ENCODE data around the gene FOXQ1. TPM values are rescaled to one million over a fixed set of nuclear protein-coding genes. Genes with fewer than 3 reads are reported as not detected.

FOXQ1 gene
- total RNA-seq, 2 experiments from 2014 or later, result not detected

DNA sequence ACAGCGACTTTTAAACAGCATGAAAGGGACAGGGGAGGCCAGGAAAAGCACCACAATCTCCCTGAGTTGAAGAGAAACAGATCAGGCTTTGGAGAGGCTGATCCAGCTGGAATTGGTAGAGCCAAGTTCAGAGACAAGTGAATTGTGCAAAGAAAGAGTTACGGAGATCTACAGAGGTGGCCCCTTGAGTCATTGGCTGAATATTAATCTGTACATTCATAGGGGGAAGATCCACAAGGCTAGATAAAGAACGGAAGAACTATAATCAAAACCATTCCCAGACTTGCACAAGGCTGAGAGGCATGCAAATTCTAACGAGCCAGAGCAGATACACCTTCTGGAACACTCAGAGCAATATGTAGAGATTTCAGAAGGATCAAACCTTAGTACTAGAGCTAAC is 14.2 kb upstream of the FOXQ1 start:
- Mint-ChIP-seq H3K36me3 (no peaks in the 10 kb centered on the region), H3K4me3 (no peak overlapping the region), H3K4me1 (ENCODE audit: low read depth) (no peaks in the 10 kb centered on the region), H3K27ac (no peak overlapping the region), H3K9me3 (peaks cover 15% of the 10 kb centered on the region), H3K27me3 (peaks cover 21% of the 10 kb centered on the region)
- ChIA-PET POLR2A (no interaction called here), CTCF (no interaction called here)
- intact Hi-C loops (cut with micrococcal nuclease), result no loop called here
- DNase-seq, result no peak

DNA sequence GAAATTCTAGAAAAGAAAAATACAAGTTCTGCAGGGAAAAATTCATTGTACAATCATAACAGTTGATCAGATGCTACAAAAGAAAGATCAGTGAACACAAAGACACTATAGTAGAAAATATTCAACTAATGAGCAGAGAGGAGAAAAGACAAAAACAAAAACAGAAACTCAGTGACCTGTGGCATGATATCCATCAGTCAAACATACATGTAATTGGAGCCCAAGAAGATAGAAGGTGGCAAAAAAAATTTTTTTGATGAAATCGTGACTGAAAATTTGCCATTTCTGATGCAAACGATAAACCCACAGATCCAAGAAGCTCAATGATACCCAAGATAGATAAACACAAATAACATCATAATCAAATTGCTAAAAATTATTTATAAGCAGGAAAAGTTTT is 13.1 kb upstream of the FOXQ1 start:
- ChIA-PET POLR2A (no interaction called here), CTCF (no interaction called here)
- Mint-ChIP-seq H3K9me3 (peaks cover 15% of the 10 kb centered on the region), H3K4me1 (ENCODE audit: low read depth) (no peaks in the 10 kb centered on the region), H3K27ac (no peak overlapping the region), H3K27me3 (peaks cover 19% of the 10 kb centered on the region), H3K4me3 (no peak overlapping the region), H3K36me3 (no peaks in the 10 kb centered on the region)
- DNase-seq, result no peak
- intact Hi-C loops (cut with micrococcal nuclease), result no loop called here

DNA sequence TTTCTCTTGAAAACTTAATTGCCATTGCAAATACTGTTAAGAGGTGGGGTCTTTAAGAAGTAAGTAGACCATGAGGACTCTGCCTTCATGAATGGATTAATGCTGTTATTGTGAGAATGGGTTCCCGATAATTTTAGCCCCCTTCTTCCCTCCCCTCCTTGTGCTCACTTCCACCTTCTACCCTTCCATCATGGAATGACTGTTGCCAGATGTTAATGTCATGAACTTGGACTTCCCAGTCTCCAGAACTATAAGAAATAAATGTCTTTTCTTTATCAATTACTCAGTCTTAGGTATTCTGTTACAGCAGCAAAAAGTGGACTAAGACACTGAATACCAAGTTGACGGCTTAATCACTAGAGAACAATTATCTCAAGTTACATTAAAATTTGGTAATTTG is 5.8 kb upstream of the FOXQ1 start:
- intact Hi-C loops (cut with micrococcal nuclease), result no loop called here
- CTCF ChIA-PET, result no interaction called here
- POLR2A ChIA-PET, result no interaction called here
- H3K4me3 Mint-ChIP-seq, result no peak overlapping the region
- H3K27me3 Mint-ChIP-seq, result peaks cover 36% of the 10 kb centered on the region
- no peak overlapping the region for H3K27ac Mint-ChIP-seq
- DNase-seq, result no peak
- H3K9me3 Mint-ChIP-seq, result peaks cover 15% of the 10 kb centered on the region
- H3K36me3 Mint-ChIP-seq, result no peaks in the 10 kb centered on the region
- peaks cover 4% of the 10 kb centered on the region for H3K4me1 Mint-ChIP-seq (ENCODE audit: low read depth)

DNA sequence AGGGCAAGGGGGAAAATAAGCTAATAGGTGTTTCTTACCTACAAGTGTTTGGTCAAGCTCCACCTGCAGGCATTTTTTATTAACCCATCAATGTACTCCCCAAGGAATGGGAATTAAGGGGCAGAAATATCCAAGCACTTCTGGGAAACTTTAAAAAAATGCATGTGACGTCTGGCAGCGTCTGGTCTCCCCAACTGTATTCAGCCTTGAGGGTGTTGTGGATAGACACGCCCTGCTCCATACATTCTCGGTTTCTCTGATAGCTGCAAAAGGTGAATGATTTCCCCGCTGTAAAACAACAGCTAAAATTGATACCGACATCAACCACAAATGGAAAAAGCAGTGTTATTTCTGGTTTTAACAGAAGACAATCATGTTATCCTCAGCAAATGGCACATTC is 2.5 kb upstream of the FOXQ1 start:
- Mint-ChIP-seq H3K4me1 (ENCODE audit: low read depth) (peaks cover 19% of the 10 kb centered on the region), H3K27ac (no peak overlapping the region), H3K36me3 (peaks cover 2% of the 10 kb centered on the region), H3K4me3 (no peak overlapping the region), H3K9me3 (peaks cover 3% of the 10 kb centered on the region), H3K27me3 (peaks cover 46% of the 10 kb centered on the region)
- intact Hi-C loops (cut with micrococcal nuclease), result no loop called here
- POLR2A ChIA-PET, result no interaction called here
- CTCF ChIA-PET, result interaction anchor here (1.1 to 1.2 kb wide), 2 partner anchors 72 to 88 kb away, joined by 3 to 5 read pairs; no protein-coding TSS in a partner anchor
- DNase-seq, result no peak

DNA sequence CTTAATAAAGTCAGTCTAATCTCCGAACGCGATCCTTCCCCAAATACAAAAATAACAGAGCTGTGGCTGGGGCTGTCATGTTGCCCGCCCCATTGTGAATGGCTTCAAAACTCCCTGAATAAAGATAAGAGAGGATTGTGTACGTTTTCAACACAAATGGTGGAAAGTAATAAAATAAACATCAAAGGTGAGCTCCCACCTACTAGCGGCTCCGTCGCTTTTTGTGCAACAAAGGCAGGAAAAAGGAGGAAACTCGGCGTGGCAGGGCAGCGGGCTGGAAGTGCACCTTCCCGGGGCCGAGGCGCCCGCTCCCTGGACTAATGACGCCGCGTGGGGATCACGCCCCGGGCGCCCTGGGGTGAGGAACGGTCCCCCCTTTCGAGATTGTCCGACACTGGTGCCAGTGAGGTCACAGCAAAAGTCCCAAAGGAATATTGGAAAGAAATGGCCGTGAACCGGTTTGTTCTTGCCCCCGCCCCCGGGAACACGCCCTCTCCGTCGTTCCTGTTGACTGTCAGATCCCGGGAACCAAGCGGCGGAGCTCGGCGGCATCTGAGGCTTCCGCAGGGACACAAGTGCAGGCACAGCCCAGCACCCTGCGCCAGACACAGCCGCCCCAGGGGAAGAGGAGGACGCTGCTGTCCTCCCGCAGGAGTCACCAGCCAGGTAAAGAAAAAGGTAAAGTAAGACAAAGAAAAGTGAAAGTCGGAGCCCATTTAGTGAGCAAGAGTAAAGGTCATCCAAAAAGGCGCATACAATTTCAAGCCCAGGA is 1.1 kb upstream of the FOXQ1 start:
- POLR2A ChIA-PET, result no interaction called here
- intact Hi-C loops (cut with micrococcal nuclease), result loop anchor here (2.0 to 5.0 kb wide), 2 partner anchors 70 to 296 kb away; partner anchors contain the start of gene FOXC1
- H3K4me3 Mint-ChIP-seq, result peak overlapping the region; percentile 49
- H3K4me1 Mint-ChIP-seq (ENCODE audit: low read depth), result peaks cover 26% of the 10 kb centered on the region
- peaks cover 3% of the 10 kb centered on the region for H3K9me3 Mint-ChIP-seq
- peaks cover 59% of the 10 kb centered on the region for H3K27me3 Mint-ChIP-seq
- no peak for DNase-seq
- CTCF ChIA-PET, result no interaction called here
- no peak overlapping the region for H3K27ac Mint-ChIP-seq
- peaks cover 2% of the 10 kb centered on the region for H3K36me3 Mint-ChIP-seq

DNA sequence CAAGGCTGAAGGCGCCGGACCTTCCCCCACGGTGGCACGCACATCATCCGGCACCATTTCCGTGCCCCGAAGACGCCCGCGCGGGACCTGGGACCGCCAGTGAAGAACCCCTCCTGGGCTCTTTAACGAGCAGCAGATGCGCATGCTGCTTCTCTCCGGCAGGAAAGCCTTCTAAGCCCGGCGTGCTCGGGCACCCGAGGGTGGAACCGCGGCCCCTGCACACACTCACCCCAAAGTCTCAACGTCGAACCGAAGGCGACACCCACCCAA is 240 bp downstream of the FOXQ1 start:
- Mint-ChIP-seq H3K4me1 (ENCODE audit: low read depth) (peaks cover 30% of the 10 kb centered on the region), H3K9me3 (no peaks in the 10 kb centered on the region), H3K27me3 (peaks cover 60% of the 10 kb centered on the region), H3K27ac (no peak overlapping the region), H3K36me3 (peaks cover 2% of the 10 kb centered on the region), H3K4me3 (peak overlapping the region; percentile 49)
- ChIA-PET POLR2A (no interaction called here), CTCF (no interaction called here)
- DNase-seq, result no peak
- intact Hi-C loops (cut with micrococcal nuclease), result loop anchor here (5.0 kb wide), 1 partner anchor 295 kb away; the partner anchor contains the start of gene FOXC1

DNA sequence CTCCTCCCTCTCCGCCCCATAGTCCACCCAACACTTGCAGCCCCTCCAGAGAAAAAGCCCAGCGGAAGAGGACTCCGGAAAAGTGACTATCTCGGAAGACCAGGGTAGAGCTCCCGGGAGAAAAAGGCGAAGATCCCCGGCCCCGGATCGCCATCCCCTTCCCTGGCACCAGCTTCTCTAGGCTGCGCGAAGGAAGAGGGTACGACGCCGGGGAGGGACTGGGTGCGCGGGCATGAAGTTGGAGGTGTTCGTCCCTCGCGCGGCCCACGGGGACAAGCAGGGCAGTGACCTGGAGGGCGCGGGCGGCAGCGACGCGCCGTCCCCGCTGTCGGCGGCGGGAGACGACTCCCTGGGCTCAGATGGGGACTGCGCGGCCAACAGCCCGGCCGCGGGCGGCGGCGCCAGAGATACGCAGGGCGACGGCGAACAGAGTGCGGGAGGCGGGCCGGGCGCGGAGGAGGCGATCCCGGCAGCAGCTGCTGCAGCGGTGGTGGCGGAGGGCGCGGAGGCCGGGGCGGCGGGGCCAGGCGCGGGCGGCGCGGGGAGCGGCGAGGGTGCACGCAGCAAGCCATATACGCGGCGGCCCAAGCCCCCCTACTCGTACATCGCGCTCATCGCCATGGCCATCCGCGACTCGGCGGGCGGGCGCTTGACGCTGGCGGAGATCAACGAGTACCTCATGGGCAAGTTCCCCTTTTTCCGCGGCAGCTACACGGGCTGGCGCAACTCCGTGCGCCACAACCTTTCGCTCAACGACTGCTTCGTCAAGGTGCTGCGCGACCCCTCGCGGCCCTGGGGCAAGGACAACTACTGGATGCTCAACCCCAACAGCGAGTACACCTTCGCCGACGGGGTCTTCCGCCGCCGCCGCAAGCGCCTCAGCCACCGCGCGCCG is 822 bp downstream of the FOXQ1 start:
- ChIA-PET CTCF (no interaction called here), POLR2A (no interaction called here)
- peak; percentile 13 for DNase-seq
- peak overlapping the region; percentile 49 for H3K4me3 Mint-ChIP-seq
- intact Hi-C loops (cut with micrococcal nuclease), result loop anchor here (5.0 kb wide), 1 partner anchor 295 kb away; the partner anchor contains the start of gene FOXC1
- H3K9me3 Mint-ChIP-seq, result no peaks in the 10 kb centered on the region
- peaks cover 2% of the 10 kb centered on the region for H3K36me3 Mint-ChIP-seq
- H3K4me1 Mint-ChIP-seq (ENCODE audit: low read depth), result peaks cover 30% of the 10 kb centered on the region
- peaks cover 61% of the 10 kb centered on the region for H3K27me3 Mint-ChIP-seq
- H3K27ac Mint-ChIP-seq, result no peak overlapping the region

DNA sequence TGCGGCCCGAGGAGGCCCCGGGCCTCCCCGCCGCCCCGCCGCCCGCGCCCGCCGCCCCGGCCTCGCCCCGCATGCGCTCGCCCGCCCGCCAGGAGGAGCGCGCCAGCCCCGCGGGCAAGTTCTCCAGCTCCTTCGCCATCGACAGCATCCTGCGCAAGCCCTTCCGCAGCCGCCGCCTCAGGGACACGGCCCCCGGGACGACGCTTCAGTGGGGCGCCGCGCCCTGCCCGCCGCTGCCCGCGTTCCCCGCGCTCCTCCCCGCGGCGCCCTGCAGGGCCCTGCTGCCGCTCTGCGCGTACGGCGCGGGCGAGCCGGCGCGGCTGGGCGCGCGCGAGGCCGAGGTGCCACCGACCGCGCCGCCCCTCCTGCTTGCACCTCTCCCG is 1.5 kb downstream of the FOXQ1 start:
- no peak for DNase-seq
- H3K27ac Mint-ChIP-seq, result no peak overlapping the region
- intact Hi-C loops (cut with micrococcal nuclease), result loop anchor here (5.0 kb wide), 1 partner anchor 294 kb away; the partner anchor contains the start of gene FOXC1
- H3K4me1 Mint-ChIP-seq (ENCODE audit: low read depth), result peaks cover 33% of the 10 kb centered on the region
- peaks cover 2% of the 10 kb centered on the region for H3K36me3 Mint-ChIP-seq
- CTCF ChIA-PET, result no interaction called here
- no peak overlapping the region for H3K4me3 Mint-ChIP-seq
- H3K9me3 Mint-ChIP-seq, result no peaks in the 10 kb centered on the region
- peaks cover 62% of the 10 kb centered on the region for H3K27me3 Mint-ChIP-seq
- POLR2A ChIA-PET, result no interaction called here

DNA sequence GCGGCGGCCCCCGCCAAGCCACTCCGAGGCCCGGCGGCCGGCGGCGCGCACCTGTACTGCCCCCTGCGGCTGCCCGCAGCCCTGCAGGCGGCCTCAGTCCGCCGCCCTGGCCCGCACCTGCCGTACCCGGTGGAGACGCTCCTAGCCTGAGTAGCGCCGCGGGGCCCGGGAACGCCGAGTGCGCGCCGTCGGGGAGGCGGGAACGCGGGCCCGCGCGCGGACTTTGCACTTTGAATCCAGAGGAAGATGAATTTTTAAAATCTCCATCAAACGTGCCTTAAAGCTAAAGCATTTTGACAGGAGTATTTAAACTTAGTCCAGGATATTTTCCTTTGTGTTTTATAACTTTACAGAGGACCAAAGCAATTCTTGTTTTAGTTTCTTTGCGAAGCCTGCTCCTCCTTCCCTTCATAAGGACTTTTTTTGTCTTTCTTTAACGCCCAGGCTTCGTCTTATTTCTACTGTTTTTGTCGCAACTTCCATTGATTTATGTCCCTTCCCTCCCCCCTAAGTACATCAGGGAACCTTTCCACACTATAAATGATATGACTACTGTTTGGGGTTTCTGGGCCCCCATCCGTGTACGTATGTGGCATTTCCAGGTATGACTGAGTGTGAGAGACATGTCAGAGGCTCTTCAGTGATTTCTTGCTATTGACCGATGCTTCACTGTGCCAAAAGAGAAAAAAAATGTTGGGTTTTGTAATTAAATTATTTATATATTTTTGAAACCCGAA is 2.0 kb downstream of the FOXQ1 start:
- intact Hi-C loops (cut with micrococcal nuclease), result loop anchor here (5.0 kb wide), 1 partner anchor 293 kb away; the partner anchor contains the start of gene FOXC1
- DNase-seq, result peak; percentile 50
- ChIA-PET CTCF (no interaction called here), POLR2A (no interaction called here)
- Mint-ChIP-seq H3K27me3 (peaks cover 59% of the 10 kb centered on the region), H3K4me1 (ENCODE audit: low read depth) (peaks cover 33% of the 10 kb centered on the region), H3K9me3 (no peaks in the 10 kb centered on the region), H3K4me3 (peak overlapping the region; percentile 38), H3K36me3 (peaks cover 2% of the 10 kb centered on the region), H3K27ac (peak overlapping the region; percentile 3)

- no peaks in the 10 kb centered on the region for H3K9me3 Mint-ChIP-seq
- intact Hi-C loops (cut with micrococcal nuclease), result loop anchor here (5.0 kb wide), 1 partner anchor 293 kb away; the partner anchor contains the start of gene FOXC1
- peaks cover 52% of the 10 kb centered on the region for H3K27me3 Mint-ChIP-seq
- ChIA-PET CTCF (no interaction called here), POLR2A (no interaction called here)
- H3K4me1 Mint-ChIP-seq (ENCODE audit: low read depth), result peaks cover 33% of the 10 kb centered on the region
- peaks cover 2% of the 10 kb centered on the region for H3K36me3 Mint-ChIP-seq
- H3K4me3 Mint-ChIP-seq, result no peak overlapping the region
- DNase-seq, result no peak
- H3K27ac Mint-ChIP-seq, result no peak overlapping the region
These were observed 2.7 kb downstream of the FOXQ1 start for GRCh38 chr6:1314617-1315016.

DNA sequence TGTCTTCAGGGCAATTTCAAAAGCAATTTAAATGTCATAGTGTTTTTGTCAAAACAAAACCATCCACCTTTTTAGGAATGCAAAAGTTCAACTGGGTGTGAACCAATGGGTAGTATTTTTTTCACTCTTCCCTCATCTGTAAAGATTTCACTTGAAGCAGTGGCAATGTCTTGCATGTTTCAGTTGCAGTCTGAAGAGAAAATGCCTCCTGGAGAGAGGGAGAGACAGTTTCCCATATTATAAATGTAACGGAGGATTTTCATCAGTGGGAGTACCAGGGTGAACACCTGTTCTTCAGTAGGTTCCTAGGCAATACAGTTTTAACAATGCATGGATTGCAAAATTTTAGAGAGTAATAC is 3.3 kb downstream of the FOXQ1 start:
- Mint-ChIP-seq H3K27ac (no peak overlapping the region), H3K36me3 (peaks cover 2% of the 10 kb centered on the region), H3K27me3 (peaks cover 49% of the 10 kb centered on the region), H3K4me1 (ENCODE audit: low read depth) (peaks cover 33% of the 10 kb centered on the region), H3K4me3 (no peak overlapping the region), H3K9me3 (no peaks in the 10 kb centered on the region)
- ChIA-PET CTCF (no interaction called here), POLR2A (no interaction called here)
- DNase-seq, result no peak
- intact Hi-C loops (cut with micrococcal nuclease), result no loop called here
